Dedifferentiated amniotic fluid mesenchymal stem cell (primary cell): ENCODE measurements around the gene BICRA.
"Not testable (repeated sequence)": the region's sequence is repeated elsewhere in the genome, so short reads cannot be mapped to it uniquely, and the experiment has no call there.

Source experiments
- DNase-seq: peaks from one replicate; pipeline ENCODE4 v3.0.0-alpha.2; 2016; ENCODE audit errors: extremely low spot score

BICRA gene

DNA sequence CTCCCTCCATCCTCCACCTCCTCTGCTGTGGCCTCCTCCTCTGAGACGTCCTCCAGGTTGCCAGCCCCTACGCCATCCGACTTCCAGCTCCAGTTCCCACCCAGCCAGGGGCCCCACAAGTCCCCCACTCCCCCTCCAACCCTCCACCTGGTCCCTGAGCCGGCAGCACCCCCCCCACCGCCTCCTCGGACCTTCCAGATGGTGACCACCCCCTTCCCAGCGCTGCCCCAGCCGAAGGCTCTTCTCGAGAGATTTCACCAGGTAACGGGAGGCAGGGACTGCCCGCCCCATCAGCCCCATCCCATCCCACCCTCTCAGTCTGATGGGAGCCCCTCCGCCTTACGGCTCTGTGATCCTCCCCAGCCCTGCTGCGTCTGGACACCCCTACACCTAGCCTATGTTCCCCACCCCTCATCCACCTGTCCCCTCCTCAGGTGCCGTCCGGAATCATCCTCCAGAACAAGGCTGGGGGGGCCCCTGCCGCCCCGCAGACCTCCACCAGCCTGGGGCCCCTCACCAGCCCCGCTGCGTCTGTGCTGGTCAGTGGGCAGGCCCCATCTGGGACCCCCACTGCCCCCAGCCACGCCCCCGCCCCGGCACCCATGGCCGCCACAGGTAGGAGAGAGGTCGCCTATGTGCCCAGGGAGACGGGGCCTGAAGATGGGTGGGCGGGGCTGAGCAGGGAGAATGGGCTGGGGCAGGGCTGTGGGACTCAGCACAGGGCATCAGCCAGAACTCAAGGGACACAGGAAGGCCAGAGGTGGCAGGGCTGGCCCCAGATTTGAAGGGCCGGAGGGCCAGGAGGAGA lies 85.7 kb downstream of the BICRA start:
- DNase-seq: no peak

DNA sequence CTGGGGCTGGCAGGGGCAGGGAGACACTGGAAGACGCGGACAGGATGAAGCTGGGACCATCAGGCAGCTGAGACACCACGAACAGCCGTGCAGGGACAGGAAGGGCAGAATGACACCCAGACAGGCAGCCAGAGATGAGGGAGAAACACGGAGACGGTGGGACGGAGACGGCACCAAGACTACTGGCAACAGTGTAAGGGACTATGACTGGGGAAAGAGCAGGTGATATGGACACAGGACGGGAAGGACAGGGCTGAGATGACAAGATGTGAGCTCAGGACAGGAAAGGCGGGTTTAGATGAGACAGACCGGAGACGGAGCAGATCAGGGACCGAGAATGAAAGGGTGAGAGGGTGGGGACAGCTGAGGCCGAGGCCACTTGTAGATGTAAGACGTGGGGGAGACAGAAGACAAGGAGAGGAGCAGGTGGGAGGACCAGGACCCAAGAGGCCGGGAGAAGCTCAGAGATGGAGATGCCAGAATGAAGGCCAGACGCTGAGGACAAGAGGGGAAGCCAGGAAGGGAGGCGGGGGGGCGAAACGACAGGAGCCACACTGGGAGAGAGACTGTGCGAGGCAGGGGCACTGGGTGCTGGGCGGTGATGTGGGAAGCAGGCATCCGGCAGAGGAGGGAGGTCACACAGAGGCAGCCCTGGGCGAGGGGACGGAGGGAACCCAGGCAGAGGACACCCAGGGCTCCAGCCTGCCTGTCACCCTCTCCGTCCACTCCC lies 86.8 kb downstream of the BICRA start:
- DNase-seq: no peak

GRCh38 chr19:47696635-47697034 lies 87.7 kb downstream of the BICRA start:
- no peak for DNase-seq

DNA sequence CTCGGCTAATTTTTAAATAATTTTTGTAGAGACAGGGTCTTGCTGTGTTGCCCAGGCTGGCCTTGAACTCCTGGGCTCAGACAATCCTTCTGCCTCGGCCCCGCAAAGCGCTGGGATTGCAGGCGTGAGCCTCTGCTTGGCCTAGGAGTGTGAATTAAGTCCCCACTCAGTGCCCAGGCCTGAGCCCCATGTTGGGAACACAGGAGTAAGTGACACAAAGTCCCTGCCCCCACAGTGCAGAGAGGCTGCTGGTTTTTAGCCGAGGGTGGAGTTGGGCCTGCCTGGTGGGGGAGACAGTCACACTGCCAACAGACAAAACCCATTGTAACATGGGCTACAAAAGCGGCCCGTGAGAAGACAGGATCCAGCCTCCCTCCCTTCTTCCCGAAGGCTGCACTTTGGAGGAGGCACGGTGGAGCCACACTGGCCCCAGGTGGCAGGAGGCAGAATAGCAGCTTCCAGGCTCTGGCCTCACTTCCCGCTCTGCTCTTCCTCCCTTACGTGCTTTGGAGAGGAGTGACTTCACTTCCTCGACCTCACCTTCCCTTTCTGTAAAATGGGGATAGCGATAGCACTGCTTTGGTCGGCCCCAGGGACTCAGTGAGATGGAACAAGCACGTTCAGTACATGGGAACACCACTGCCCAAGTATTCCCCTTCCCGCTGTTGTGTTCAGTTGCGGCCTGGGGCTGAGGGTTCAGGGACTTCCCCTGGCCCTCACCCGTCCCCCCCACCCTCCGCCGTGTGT lies 89.1 kb downstream of the BICRA start:
- DNase-seq: peak; percentile 78

DNA sequence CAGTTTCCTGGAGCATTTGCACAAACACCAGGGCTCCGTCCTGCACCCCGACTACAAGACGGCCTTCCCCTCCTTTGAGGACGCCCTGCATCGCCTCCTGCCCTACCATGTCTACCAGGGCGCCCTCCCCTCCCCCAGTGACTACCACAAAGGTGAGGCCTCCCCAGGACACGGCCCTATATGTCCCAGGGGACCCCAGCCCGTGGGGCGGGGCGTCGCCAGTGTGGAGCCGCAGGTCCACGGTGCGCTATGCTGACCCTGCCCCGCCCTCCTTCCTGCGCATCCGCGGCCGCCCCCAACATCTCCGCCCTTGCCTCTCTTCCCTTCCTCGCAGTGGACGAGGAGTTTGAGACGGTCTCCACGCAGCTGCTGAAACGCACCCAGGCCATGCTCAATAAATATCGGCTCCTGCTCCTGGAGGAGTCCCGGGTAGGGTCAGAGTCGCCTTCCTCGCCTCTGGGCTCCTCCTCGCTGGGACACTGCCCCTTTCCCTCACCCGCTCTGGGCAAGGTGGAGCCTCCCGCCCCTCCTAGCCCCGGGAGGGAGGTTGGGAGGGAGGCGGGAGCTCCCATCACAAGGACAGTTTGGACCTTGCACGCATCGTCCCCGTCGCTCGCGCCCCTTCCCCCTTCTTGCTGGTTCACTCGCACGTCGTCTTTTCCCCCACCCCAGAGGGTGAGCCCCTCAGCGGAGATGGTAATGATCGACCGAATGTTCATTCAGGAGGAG lies 89.9 kb downstream of the BICRA start:
- DNase-seq: no peak

DNA sequence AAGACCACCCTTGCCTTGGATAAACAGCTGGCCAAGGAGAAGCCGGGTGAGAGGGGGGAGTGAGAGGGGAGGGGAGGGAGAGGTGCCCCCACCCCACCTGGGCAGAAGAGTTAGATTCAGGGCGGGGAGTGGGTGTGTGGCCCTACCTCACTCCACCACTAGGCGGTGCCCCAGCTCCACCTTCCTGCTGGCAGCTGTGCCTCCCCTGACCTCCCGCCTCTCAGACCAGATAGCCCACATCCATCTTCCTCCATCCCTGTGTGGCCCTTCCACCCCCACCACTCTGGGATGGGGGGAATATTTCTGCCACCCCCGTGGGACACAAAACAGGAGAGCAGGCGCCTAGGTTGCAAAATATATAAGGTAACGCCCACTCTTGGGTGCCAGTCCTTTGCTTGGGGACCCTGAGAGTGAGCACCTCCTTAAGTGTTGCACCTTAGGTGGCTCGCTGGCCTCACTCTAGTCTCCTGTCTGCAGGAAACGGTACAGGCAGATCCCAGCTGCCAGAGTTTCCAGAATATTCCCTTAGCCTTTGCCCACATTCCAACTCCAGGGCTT lies 90.5 kb downstream of the BICRA start:
- no peak for DNase-seq

GRCh38 chr19:47700934-47701716 lies 92.2 kb downstream of the BICRA start:
- DNase-seq: no peak

GRCh38 chr19:47701717-47702552 lies 93.0 kb downstream of the BICRA start:
- DNase-seq: no peak

- DNase-seq: no peak
These were observed 93.7 kb downstream of the BICRA start for GRCh38 chr19:47702671-47703070.

GRCh38 chr19:47703301-47703700 lies 94.4 kb downstream of the BICRA start:
- DNase-seq: no peak

GRCh38 chr19:47704024-47704423 lies 95.1 kb downstream of the BICRA start:
- DNase-seq: no peak

DNA sequence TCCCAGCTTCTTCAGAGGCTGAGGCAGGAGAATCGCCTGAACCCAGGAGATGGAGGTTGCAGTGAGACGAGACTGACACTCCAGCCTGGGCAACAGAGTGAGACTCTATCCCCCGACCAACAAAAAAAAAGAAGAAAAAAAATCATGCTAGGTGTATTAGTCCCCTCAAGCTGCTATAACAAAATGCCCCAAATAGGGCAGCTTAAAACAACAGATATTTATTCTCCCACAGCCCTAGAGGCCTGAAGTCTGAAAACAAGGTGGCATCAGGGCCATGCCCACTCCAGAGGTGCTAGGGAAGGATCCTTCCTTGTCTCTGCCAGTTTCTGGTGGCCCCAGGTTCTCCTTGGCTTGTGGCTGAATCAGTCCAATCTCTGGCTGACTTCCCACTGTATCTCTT lies 95.7 kb downstream of the BICRA start:
- no peak for DNase-seq

DNA sequence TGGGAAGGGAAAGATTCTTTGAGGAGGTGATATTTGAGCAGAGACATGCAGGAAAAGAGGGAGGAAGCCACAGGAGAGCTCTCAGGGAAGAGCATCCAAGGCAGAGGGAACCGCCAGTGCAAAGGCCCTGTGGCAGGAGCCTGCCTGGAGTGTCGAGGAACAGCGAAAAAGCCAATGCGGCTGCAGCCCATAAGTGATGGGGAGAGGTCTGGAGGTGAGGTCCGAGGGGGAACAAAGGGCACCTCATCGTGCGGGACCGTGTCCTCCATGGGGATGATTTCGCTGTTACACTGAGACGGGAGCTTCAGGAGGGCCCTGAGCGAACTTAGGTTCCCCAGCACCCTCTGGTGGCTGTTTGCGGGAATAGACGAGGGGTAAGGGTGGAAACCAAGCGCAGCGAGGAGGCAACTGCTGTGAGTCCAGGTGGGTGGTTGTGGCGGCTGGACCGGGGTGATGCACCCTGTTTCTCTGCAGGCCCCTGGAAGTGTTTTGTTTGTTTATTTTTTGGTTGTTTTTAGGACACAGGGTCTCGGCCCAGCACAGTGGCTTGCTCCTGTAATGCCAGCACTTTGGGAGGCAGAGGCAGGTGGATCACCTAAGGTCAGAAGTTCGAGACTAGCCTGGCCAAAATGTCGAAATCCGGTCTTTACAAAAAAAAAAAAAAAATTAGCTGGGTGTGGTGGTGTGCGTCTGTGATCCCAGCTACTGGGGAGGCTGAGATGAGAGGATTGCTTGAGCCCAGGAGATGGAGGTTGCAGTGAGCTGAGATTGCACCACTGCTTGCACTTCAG lies 98.4 kb downstream of the BICRA start:
- DNase-seq: peak; percentile 70

DNA sequence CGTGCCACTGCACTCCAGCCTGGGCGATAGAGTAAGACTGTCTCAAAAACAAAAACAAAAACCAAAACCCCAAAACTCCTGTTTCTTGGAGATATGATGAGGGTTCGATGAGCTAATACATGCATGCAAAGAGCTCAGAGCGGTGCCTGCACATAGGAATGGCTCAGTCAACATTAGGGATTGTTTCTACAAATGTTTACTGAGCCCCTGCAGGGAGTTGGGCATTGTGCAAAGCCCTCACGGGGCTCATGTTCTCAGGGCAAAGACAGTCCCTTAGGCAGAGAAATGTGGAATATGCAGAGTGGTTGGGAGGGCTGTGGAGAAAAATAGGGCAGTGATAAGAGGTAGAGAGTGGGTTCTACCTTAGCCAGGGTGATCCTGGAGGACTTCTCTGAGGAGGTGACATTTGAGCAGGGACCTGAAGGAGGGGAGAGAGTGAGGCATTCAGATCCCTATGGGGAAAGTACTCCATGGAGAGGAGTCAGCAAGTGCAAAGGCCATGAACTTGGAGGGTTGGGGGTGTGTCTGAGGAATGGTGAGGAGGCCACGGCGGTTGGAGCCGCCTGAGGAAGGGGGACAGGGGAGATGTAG lies 102.8 kb downstream of the BICRA start:
- no peak for DNase-seq

- peak; percentile 74 for DNase-seq
These were observed 104.4 kb downstream of the BICRA start, which contains the start of gene EHD2 for GRCh38 chr19:47713046-47714021. EHD2 (plus strand) TSS chr19:47713422; CDS start chr19:47716613, 3,191 bp downstream.

DNA sequence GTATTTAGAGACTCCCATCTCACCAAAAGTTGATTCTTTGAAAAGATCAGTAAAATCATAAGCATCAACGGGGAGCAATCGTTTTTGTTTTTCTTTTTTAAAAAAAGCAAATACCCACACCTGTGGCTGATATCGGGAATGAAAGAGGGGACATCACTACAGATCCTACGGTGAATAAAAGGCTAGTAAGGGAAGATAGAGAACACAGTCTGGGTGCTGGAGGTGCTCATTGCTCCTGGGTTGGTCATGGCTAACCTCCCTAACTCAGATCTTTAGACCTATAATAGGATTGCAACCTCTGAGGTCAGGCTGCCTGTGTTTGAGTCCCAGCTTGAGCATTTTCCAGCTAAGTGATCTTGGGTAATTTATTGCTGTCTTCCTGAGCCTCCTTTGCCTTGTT lies 105.4 kb downstream of the BICRA start:
- DNase-seq: no peak

DNA sequence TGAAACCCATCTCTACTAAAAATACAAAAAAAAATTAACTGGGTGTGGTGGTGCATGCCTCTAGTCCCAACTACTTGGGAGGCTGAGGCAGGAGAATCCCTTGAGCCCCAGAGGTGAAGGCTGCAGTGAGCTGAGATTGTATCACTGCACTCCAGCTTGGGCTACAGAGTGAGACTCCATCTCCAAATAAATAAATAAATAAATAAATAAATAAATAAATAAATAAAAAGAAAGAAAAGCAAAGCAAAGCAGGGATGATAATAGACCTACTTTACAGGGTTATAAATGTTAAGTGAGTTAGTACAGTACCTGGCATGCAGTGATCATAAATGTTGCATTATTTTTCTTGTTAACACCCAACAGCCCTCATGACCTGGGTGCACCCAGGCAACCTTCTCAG lies 105.9 kb downstream of the BICRA start:
- not testable (repeated sequence) for DNase-seq
